CD14-positive monocyte (primary cell): ENCODE measurements around the gene NPTX1. TPM values are rescaled to one million over a fixed set of nuclear protein-coding genes. Genes with fewer than 3 reads are reported as not detected.

ENCODE experiments used
- DNase-seq, 3 donors: peaks; one replicate each; pipeline ENCODE4 v3.0.0-alpha.2; 2011 to 2022
- H2AFZ ChIP-seq: 2 replicates; pipeline ENCODE4 v1.6.0; 2012; ENCODE audit warnings: mild to moderate bottlenecking, low read depth, low read length, inconsistent platforms; ENCODE audit not compliant: insufficient read depth, poor library complexity, severe bottlenecking
- H3K27ac ChIP-seq, 2 donors: 1 replicate in 1 of 2; 2 replicates in 1 of 2; pipeline ENCODE4 v1.5.1; 2012 to 2013; ENCODE audit warnings: low read length in 2 of 2, control low read depth in 1 of 2, inconsistent platforms in 1 of 2, low read depth in 1 of 2, mild to moderate bottlenecking in 1 of 2
- H3K27me3 ChIP-seq, 2 donors: one replicate each; pipeline versions ENCODE4 v1.6.0 to v1.6.1; 2011 to 2013; ENCODE audit warnings: low read length in 2 of 2; ENCODE audit not compliant: control insufficient read depth in 2 of 2, insufficient read depth in 2 of 2
- H3K36me3 ChIP-seq, 2 donors: replicated peaks in 1 of 2; 1 replicate in 1 of 2; 2 replicates in 1 of 2; pipeline versions ENCODE4 v1.5.1 to v1.6.1; 2012 to 2013; ENCODE audit warnings: low read length in 2 of 2, control low read depth in 1 of 2, inconsistent platforms in 1 of 2, mild to moderate bottlenecking in 1 of 2; ENCODE audit not compliant: insufficient read depth in 2 of 2, control insufficient read depth in 1 of 2
- H3K4me1 ChIP-seq, 2 donors: 1 replicate in 1 of 2; 2 replicates in 1 of 2; pipeline versions ENCODE4 v1.5.1 to v1.6.1; 2012 to 2013; ENCODE audit warnings: low read length in 2 of 2, control low read depth in 1 of 2, inconsistent platforms in 1 of 2, mild to moderate bottlenecking in 1 of 2, moderate library complexity in 1 of 2; ENCODE audit not compliant: insufficient read depth in 2 of 2, control insufficient read depth in 1 of 2
- H3K4me2 ChIP-seq: replicated peaks from 2 replicates; pipeline ENCODE3; 2012; ENCODE audit warnings: low read length, moderate library complexity, mild to moderate bottlenecking; ENCODE audit not compliant: poor library complexity, severe bottlenecking; ENCODE audit errors: extremely low read depth
- H3K4me3 ChIP-seq, 3 experiments: fragments of 200-600 bp in 1 of 3; sonication (generic) in 1 of 3; replicated peaks in 1 of 3; 1 replicate in 2 of 3; 2 replicates in 1 of 3; pipeline ENCODE4 v1.5.1; 2011 to 2013; ENCODE audit warnings: low read length in 3 of 3, mild to moderate bottlenecking in 3 of 3, control low read depth in 2 of 3, low read depth in 2 of 3, inconsistent platforms in 1 of 3, moderate library complexity in 1 of 3
- H3K79me2 ChIP-seq: 2 replicates; pipeline ENCODE4 v1.6.0; 2012; ENCODE audit warnings: mild to moderate bottlenecking, control low read depth, inconsistent platforms, low read length, moderate library complexity; ENCODE audit not compliant: insufficient read depth
- H3K9ac ChIP-seq: 2 replicates; pipeline ENCODE4 v1.6.0; 2017; ENCODE audit warnings: low read length, mild to moderate bottlenecking; ENCODE audit not compliant: insufficient read depth, poor library complexity, severe bottlenecking
- H3K9me3 ChIP-seq, 2 donors: replicated peaks in 1 of 2; 1 replicate in 1 of 2; 2 replicates in 1 of 2; pipeline versions ENCODE4 v1.5.1 to v1.6.1; 2012 to 2013; ENCODE audit warnings: low read length in 2 of 2, control low read depth in 1 of 2; ENCODE audit not compliant: control insufficient read depth in 1 of 2, insufficient read depth in 1 of 2
- H4K20me1 ChIP-seq: 2 replicates; pipeline ENCODE4 v1.6.0; 2012; ENCODE audit warnings: mild to moderate bottlenecking, low read length, control low read depth, moderate library complexity; ENCODE audit not compliant: insufficient read depth
- H3K27ac Mint-ChIP-seq, 7 donors: one replicate each; pipeline ENCODE4 v1.8.0; 2020; ENCODE audit warnings: mild to moderate bottlenecking in 7 of 7, mixed read lengths in 7 of 7, moderate library complexity in 6 of 7, inconsistent platforms in 2 of 7
- H3K27me3 Mint-ChIP-seq, 3 donors: one replicate each; pipeline ENCODE4 v1.8.0; 2021 to 2022; ENCODE audit warnings: low read depth in 3 of 3, mild to moderate bottlenecking in 3 of 3, mixed read lengths in 3 of 3, moderate library complexity in 3 of 3, inconsistent platforms in 1 of 3
- H3K36me3 Mint-ChIP-seq, 2 donors: one replicate each; pipeline ENCODE4 v1.8.0; 2020; ENCODE audit warnings: mixed read lengths in 2 of 2, inconsistent platforms in 1 of 2, mild to moderate bottlenecking in 1 of 2
- H3K4me1 Mint-ChIP-seq: one replicate; pipeline ENCODE4 v1.8.0; 2020; ENCODE audit warnings: mild to moderate bottlenecking, mixed read lengths
- H3K4me3 Mint-ChIP-seq, 2 donors: one replicate each; pipeline ENCODE4 v1.8.0; 2020; ENCODE audit warnings: mild to moderate bottlenecking in 2 of 2, mixed read lengths in 2 of 2, moderate library complexity in 1 of 2
- H3K9me3 Mint-ChIP-seq, 7 donors: one replicate each; pipeline ENCODE4 v1.8.0; 2020 to 2022; ENCODE audit warnings: mixed read lengths in 7 of 7, mild to moderate bottlenecking in 6 of 7, moderate library complexity in 6 of 7, inconsistent platforms in 2 of 7
- CTCF ChIP-seq: fragments of 200-600 bp; IDR thresholded peaks from one replicate; pipeline ENCODE4 v1.8.0; 2022; ENCODE audit warnings: antibody characterized with exemption, mild to moderate bottlenecking
- WGBS: methylation state at CpG from one replicate; pipeline ENCODE4 v1.1.5; 2013; ENCODE audit warnings: missing lambda C conversion rate; ENCODE audit not compliant: insufficient coverage; 5-methylcytosine and 5-hydroxymethylcytosine counted together
- intact Hi-C, 2 donors: fragments of 100-400 bp; cut with micrococcal nuclease; formaldehyde crosslinking; loops; one replicate each; pipeline versions ENCODE4 v1.15.0 to v1.15.1; 2023
- polyA plus RNA-seq, 3 donors: library from polyadenylated mRNA; depleted of rRNA in 1 of 3; unstranded in 2 of 3; stranded (reverse) in 1 of 3; fragments of 300-500 nt in 2 of 3; fragments of >200 nt in 1 of 3; fragmentation: Illumina TruSeq in 2 of 3; gene quantifications; 1 replicate in 2 of 3; 2 replicates in 1 of 3; pipeline ENCODE4 v1.2.3, GENCODE V29; 2012 to 2021

The NPTX1 gene
- polyA plus RNA-seq, 3 donors = not detected

GRCh38 chr17:80428363-80428762, 48.0 kb downstream of the NPTX1 start:
- Histone ChIP-seq H3K27ac (no peak overlapping the region), H2AFZ (no peak overlapping the region), H3K36me3 (no peaks in the 10 kb centered on the region), H3K9ac (no peak overlapping the region), H3K79me2 (no peaks in the 10 kb centered on the region), H3K27me3 (no peaks in the 10 kb centered on the region), H3K9me3 (no peaks in the 10 kb centered on the region), H3K4me3 (no peak overlapping the region), H3K4me2 (no peak overlapping the region), H3K4me1 (no peaks in the 10 kb centered on the region), H4K20me1 (no peaks in the 10 kb centered on the region)
- H3K27ac Mint-ChIP-seq = peak overlapping the region in 2 of 7 donors; percentile 19 to 70
- no peaks in the 10 kb centered on the region for H3K4me1 Mint-ChIP-seq
- H3K36me3 Mint-ChIP-seq = no peaks in the 10 kb centered on the region
- no peak for DNase-seq
- peaks cover 5 to 10% (median 8%) of the 10 kb centered on the region in 3 donors for H3K27me3 Mint-ChIP-seq
- intact Hi-C loops = loop anchor here (5.0 to 10.0 kb wide), 3 partner anchors 149 to 676 kb away; no protein-coding TSS in a partner anchor
- 96% methylated on average over 11 of the region's 12 CpGs for WGBS
- no peak overlapping the region for H3K4me3 Mint-ChIP-seq
- no peaks in the 10 kb centered on the region for H3K9me3 Mint-ChIP-seq
- no peak for TF ChIP-seq CTCF

GRCh38 chr17:80427366-80428282, 48.8 kb downstream of the NPTX1 start:
- Histone ChIP-seq H3K4me2 (no peak overlapping the region), H3K27ac (no peak overlapping the region), H3K27me3 (no peaks in the 10 kb centered on the region), H3K79me2 (no peaks in the 10 kb centered on the region), H3K36me3 (no peaks in the 10 kb centered on the region), H3K9ac (no peak overlapping the region), H3K4me3 (no peak overlapping the region), H3K4me1 (no peaks in the 10 kb centered on the region), H4K20me1 (no peaks in the 10 kb centered on the region), H2AFZ (no peak overlapping the region), H3K9me3 (no peaks in the 10 kb centered on the region)
- WGBS = 93% methylated on average over 26 of the region's 27 CpGs
- H3K36me3 Mint-ChIP-seq = no peaks in the 10 kb centered on the region
- no peaks in the 10 kb centered on the region for H3K9me3 Mint-ChIP-seq
- no peak for TF ChIP-seq CTCF
- peaks cover 5 to 10% (median 8%) of the 10 kb centered on the region in 3 donors for H3K27me3 Mint-ChIP-seq
- H3K27ac Mint-ChIP-seq = no peak overlapping the region
- peaks cover 2% of the 10 kb centered on the region for H3K4me1 Mint-ChIP-seq
- intact Hi-C loops = loop anchor here (1.0 to 10.0 kb wide), 5 partner anchors 148 to 677 kb away; no protein-coding TSS in a partner anchor
- H3K4me3 Mint-ChIP-seq = no peak overlapping the region
- no peak for DNase-seq
